ENCODE results near the gene MFSD1.

DNA sequence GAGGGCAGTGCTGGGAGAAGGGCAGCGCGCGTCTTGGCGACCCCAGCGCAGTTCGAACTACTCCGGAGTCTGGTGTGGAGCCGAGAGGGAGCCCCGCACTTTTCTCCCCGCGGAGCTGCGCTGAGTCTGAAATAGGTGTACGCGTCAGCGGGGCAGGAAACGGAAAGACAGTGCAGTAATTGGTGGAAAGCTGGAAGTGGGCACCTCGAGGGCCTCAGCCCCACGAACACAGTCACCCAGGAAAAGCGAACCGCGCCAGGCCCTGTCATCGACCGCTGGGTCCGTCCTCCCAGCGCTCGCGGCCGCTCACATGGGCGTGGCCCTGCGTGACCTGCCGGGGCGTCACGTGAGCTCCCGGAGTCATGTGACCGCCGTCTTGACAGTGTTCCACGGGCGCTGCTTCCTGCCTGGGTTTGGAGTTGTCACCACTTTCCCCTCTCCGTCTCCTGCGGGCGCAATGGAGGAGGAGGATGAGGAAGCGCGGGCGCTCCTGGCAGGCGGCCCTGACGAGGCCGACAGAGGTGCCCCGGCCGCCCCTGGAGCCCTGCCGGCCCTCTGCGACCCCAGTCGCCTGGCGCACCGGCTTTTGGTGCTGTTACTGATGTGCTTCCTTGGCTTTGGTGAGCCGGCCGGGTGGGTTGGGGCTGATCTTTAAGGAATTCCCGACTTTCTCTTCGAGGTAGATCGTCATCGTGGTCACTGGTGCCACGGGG lies at the start of gene MFSD1:
- TF ChIP-seq POLR2A (IDR thresholded peaks at IDR 0.05) (peak; percentile 76 to 80), CTCF (IDR thresholded peaks at IDR 0.05 in 4 of 5, conservative IDR thresholded peaks at IDR 0.05 in 1 of 5) (no peak)
